ENCODE results near the gene CCDC192.

CCDC192 gene

DNA sequence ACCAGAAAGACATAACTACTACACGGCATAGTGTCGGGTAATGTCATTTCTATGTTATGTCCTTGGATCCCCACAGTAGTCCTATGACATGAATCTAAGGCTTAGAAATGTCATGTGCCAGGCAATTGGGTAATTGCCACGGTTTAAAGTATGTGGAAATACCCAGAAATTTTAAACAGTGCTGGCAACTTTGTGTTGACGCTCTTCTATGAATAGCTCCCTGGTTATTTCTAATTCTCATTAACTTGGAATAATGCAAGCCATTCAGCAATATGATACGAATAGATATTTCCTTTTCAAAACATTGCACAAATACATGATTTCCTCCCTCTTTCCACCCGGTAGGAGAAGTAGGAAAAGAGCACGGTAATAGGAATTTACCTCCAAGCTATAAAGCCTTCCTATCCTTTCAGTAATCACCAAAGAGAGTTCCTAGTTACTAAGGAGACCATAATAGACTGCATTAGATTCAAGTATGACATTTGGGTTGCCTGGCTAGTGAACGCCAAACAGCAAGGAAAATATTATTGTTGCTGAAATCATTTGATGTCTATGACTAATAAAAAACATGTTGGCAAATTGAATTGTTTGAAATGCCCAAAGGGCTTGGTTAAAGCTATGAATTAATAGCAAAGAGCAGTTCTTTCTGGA lies 168.4 kb downstream of the CCDC192 start:
- Histone ChIP-seq H3K4me3 (ENCODE audit: low read depth, low read length) (no peak overlapping the region), H3K27me3 (replicated peaks) (no peaks in the 10 kb centered on the region), H3K36me3 (replicated peaks) (no peaks in the 10 kb centered on the region), H3K27ac (peak overlapping the region; percentile 14)
- TF ChIP-seq, protein P1, sequence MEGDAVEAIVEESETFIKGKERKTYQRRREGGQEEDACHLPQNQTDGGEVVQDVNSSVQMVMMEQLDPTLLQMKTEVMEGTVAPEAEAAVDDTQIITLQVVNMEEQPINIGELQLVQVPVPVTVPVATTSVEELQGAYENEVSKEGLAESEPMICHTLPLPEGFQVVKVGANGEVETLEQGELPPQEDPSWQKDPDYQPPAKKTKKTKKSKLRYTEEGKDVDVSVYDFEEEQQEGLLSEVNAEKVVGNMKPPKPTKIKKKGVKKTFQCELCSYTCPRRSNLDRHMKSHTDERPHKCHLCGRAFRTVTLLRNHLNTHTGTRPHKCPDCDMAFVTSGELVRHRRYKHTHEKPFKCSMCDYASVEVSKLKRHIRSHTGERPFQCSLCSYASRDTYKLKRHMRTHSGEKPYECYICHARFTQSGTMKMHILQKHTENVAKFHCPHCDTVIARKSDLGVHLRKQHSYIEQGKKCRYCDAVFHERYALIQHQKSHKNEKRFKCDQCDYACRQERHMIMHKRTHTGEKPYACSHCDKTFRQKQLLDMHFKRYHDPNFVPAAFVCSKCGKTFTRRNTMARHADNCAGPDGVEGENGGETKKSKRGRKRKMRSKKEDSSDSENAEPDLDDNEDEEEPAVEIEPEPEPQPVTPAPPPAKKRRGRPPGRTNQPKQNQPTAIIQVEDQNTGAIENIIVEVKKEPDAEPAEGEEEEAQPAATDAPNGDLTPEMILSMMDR (IDR thresholded peaks at IDR 0.05; ENCODE audit: low read depth, low read length, missing control alignments): no peak
- in situ Hi-C loops (cut with HindIII; ENCODE audit: low pct_ligation_motif_present, low sequenced_read_pairs): no loop called here
- peak; percentile 59 for DNase-seq

- H3K27ac ChIP-seq: no peak overlapping the region
- in situ Hi-C loops (cut with HindIII; ENCODE audit: low pct_ligation_motif_present, low sequenced_read_pairs): no loop called here
- TF ChIP-seq, protein P1 (IDR thresholded peaks at IDR 0.05; ENCODE audit: low read depth, low read length, missing control alignments): no peak
- no peaks in the 10 kb centered on the region for H3K27me3 ChIP-seq (replicated peaks)
- no peak overlapping the region for H3K4me3 ChIP-seq (ENCODE audit: low read depth, low read length)
- DNase-seq: no peak
- no peaks in the 10 kb centered on the region for H3K36me3 ChIP-seq (replicated peaks)
Measured at GRCh38 chr5:127872494-127872893, 169.3 kb downstream of the CCDC192 start.

DNA sequence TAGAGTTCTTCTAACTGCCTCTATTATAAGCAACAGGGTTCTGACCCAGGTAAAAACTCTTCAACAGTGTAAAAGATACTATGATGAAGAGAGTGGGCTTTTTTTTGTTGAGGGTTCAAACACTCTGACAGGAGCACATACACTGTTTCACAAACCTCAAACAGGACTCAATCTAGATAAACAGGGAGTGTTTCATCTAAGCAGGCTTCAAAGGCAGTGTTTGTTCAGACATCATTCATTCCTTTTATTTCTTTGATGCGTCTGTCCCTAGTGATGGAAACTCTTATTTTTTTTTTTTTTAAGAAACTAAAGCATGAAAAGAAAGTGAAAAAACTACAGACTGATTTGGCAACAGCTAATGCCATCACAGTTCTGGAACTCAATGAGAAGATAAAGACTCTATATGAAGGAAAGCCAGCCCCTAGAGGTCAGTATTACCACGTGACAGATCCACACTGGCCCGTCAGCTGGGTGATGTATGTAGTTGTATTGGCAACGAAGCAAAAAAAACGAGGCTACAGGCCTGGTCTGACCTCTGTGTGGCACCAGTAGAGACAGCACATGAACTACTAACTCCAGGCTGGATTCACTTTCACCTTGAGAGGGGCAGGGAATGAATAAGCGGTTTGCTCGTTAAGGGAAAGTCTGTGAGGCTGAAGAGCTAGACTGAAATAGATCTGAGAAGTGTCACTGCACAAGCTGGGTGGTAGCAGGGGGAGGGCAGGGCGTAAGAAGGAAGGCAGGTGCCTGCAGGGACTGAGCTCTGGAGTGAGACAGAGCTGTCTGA lies 172.2 kb downstream of the CCDC192 start:
- H3K27me3 ChIP-seq (replicated peaks): no peaks in the 10 kb centered on the region
- peak; percentile 80 for DNase-seq
- no peak overlapping the region for H3K4me3 ChIP-seq (ENCODE audit: low read depth, low read length)
- in situ Hi-C loops (cut with HindIII; ENCODE audit: low pct_ligation_motif_present, low sequenced_read_pairs): no loop called here
- H3K36me3 ChIP-seq (replicated peaks): no peaks in the 10 kb centered on the region
- peak overlapping the region; percentile 23 for H3K27ac ChIP-seq
- TF ChIP-seq, protein P1 (IDR thresholded peaks at IDR 0.05; ENCODE audit: low read depth, low read length, missing control alignments): peak; percentile 38

GRCh38 chr5:127876384-127876783 lies 173.2 kb downstream of the CCDC192 start:
- TF ChIP-seq, protein P1 (IDR thresholded peaks at IDR 0.05; ENCODE audit: low read depth, low read length, missing control alignments): no peak
- in situ Hi-C loops (cut with HindIII; ENCODE audit: low pct_ligation_motif_present, low sequenced_read_pairs): no loop called here
- H3K4me3 ChIP-seq (ENCODE audit: low read depth, low read length): no peak overlapping the region
- no peak overlapping the region for H3K27ac ChIP-seq
- no peaks in the 10 kb centered on the region for H3K36me3 ChIP-seq (replicated peaks)
- DNase-seq: no peak
- H3K27me3 ChIP-seq (replicated peaks): no peaks in the 10 kb centered on the region

DNA sequence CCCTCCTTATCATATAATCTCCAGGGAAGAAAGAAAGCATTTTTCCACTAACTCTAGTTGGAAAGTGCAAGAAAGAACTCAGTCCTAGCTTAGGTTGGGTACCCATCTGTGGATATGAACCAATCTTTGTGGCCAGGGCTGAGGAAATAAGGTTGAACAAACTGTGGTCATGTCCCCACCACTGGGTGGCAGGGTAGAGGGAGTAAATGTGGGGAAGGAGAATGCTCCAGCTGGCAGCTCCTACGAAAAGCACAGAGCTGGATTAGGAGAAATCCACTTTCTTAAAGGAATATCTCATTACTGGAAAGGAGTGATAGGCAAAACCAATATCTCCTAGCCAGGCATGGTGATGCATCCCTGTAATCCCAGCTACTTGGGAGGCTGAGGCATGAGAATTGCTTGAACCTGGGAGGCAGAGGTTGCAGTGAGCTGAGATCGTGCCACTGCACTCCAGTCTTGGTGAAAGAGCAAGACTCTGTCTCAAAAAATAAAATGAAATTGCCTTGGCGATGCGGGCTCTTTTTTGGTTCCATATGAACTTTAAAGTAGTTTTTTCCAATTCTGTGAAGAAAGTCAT lies 175.1 kb downstream of the CCDC192 start:
- peak; percentile 53 for DNase-seq
- Histone ChIP-seq H3K36me3 (replicated peaks) (no peaks in the 10 kb centered on the region), H3K27me3 (replicated peaks) (no peaks in the 10 kb centered on the region), H3K4me3 (ENCODE audit: low read depth, low read length) (no peak overlapping the region), H3K27ac (no peak overlapping the region)
- in situ Hi-C loops (cut with HindIII; ENCODE audit: low pct_ligation_motif_present, low sequenced_read_pairs): no loop called here
- TF ChIP-seq, protein P1 (IDR thresholded peaks at IDR 0.05; ENCODE audit: low read depth, low read length, missing control alignments): peak; percentile 80
